Stomach smooth muscle (tissue), 2 donors: ENCODE measurements around the gene CCR1.

Source experiments
- H3K27ac ChIP-seq: one replicate; pipeline ENCODE4 v1.7.0; 2013; ENCODE audit warnings: mild to moderate bottlenecking, low read length, inconsistent platforms
- H3K27me3 ChIP-seq, 2 donors: one replicate each; pipeline ENCODE4 v1.7.0; 2013; ENCODE audit warnings: low read length in 2 of 2; ENCODE audit not compliant: insufficient read depth in 2 of 2, control insufficient read depth in 1 of 2
- H3K36me3 ChIP-seq, 2 donors: one replicate each; pipeline ENCODE4 v1.7.0; 2013; ENCODE audit warnings: low read length in 2 of 2; ENCODE audit not compliant: control insufficient read depth in 2 of 2, insufficient read depth in 2 of 2
- H3K4me1 ChIP-seq: one replicate; pipeline ENCODE4 v1.7.0; 2013; ENCODE audit warnings: low read length; ENCODE audit not compliant: control insufficient read depth, insufficient read depth
- H3K4me3 ChIP-seq, 2 donors: one replicate each; pipeline ENCODE4 v1.7.0; 2013; ENCODE audit warnings: low read length in 2 of 2
- H3K9ac ChIP-seq, 2 donors: one replicate each; pipeline ENCODE4 v1.7.0; 2013; ENCODE audit warnings: low read length in 2 of 2, mild to moderate bottlenecking in 1 of 2
- H3K9me3 ChIP-seq, 2 donors: one replicate each; pipeline ENCODE4 v1.7.0; 2013; ENCODE audit warnings: low read length in 2 of 2; ENCODE audit not compliant: control insufficient read depth in 2 of 2
- donor health status: healthy.
- donor health status: Pancreatic carcinoma.

CCR1 gene

GRCh38 chr3:46231323-46231722 is 23.2 kb upstream of the CCR1 start:
- no peak overlapping the region for H3K27ac ChIP-seq
- H3K4me3 ChIP-seq = no peak overlapping the region
- H3K4me1 ChIP-seq = no peaks in the 10 kb centered on the region
- H3K27me3 ChIP-seq = peaks cover 0 to 2% of the 10 kb centered on the region in 2 donors
- H3K36me3 ChIP-seq = no peaks in the 10 kb centered on the region
- no peaks in the 10 kb centered on the region for H3K9me3 ChIP-seq
- H3K9ac ChIP-seq = no peak overlapping the region

- Histone ChIP-seq H3K9me3 (no peaks in the 10 kb centered on the region), H3K36me3 (no peaks in the 10 kb centered on the region), H3K9ac (no peak overlapping the region), H3K4me1 (no peaks in the 10 kb centered on the region), H3K4me3 (no peak overlapping the region), H3K27me3 (no peaks in the 10 kb centered on the region), H3K27ac (no peak overlapping the region)
Observed at GRCh38 chr3:46228260-46229242, 20.4 kb upstream of the CCR1 start.

DNA sequence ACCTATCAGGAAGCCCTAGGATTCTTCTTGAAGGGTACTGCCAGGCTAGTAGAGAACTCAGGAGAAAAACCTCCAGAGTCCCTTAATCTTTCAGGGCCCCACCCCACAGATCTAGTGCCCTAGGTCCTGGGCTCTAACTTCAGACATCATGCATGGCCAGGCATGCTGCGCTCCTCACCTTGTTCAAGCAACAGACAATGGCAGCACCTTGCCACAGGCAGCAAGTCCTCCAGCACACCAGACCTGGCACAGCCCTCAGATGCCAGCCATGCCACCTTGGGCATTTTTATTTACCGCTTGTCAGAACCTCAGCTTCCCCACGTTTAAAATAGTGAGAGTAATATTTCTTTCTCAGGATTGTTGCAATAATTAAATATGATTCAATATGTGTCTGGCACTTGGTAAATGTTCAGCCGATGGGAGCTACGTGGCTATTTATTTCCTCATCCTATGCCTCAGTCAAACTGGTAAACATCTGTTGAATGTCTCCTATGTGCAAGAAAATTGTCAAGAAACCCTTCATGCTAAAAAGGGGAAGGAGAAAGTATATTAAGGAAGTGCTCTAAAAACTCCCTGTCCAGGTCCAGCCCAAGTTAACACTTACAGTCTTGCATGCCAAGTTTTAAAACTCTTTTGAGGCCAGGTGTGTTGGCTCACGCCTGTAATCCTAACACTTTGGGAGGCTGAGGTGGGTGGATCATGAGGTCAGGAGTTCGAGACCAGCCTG is 14.5 kb upstream of the CCR1 start:
- Histone ChIP-seq H3K36me3 (no peaks in the 10 kb centered on the region), H3K27ac (no peak overlapping the region), H3K4me3 (no peak overlapping the region)

GRCh38 chr3:46221938-46222337 is 13.8 kb upstream of the CCR1 start:
- H3K36me3 ChIP-seq = no peaks in the 10 kb centered on the region
- H3K27me3 ChIP-seq = no peaks in the 10 kb centered on the region
- no peaks in the 10 kb centered on the region for H3K9me3 ChIP-seq
- H3K4me1 ChIP-seq = no peaks in the 10 kb centered on the region
- no peak overlapping the region for H3K4me3 ChIP-seq
- H3K27ac ChIP-seq = no peak overlapping the region
- no peak overlapping the region for H3K9ac ChIP-seq

More for the DNA sequence above, 14.5 kb upstream of the CCR1 start:
- H3K4me1 ChIP-seq = no peaks in the 10 kb centered on the region
- no peaks in the 10 kb centered on the region for H3K27me3 ChIP-seq
- no peaks in the 10 kb centered on the region for H3K9me3 ChIP-seq
- H3K9ac ChIP-seq = no peak overlapping the region

GRCh38 chr3:46221391-46221790 is 13.3 kb upstream of the CCR1 start:
- H3K4me3 ChIP-seq = no peak overlapping the region
- H3K36me3 ChIP-seq = no peaks in the 10 kb centered on the region
- H3K9ac ChIP-seq = no peak overlapping the region
- no peaks in the 10 kb centered on the region for H3K4me1 ChIP-seq
- no peak overlapping the region for H3K27ac ChIP-seq
- no peaks in the 10 kb centered on the region for H3K9me3 ChIP-seq
- no peaks in the 10 kb centered on the region for H3K27me3 ChIP-seq

GRCh38 chr3:46218196-46218709 is 10.1 kb upstream of the CCR1 start:
- Histone ChIP-seq H3K9me3 (no peaks in the 10 kb centered on the region), H3K4me1 (no peaks in the 10 kb centered on the region), H3K36me3 (no peaks in the 10 kb centered on the region)

GRCh38 chr3:46215810-46216414 is 7.8 kb upstream of the CCR1 start:
- Histone ChIP-seq H3K4me3 (no peak overlapping the region), H3K4me1 (peaks cover 2% of the 10 kb centered on the region), H3K9ac (no peak overlapping the region), H3K36me3 (no peaks in the 10 kb centered on the region), H3K27me3 (peaks cover 0 to 7% of the 10 kb centered on the region in 2 donors), H3K27ac (no peak overlapping the region), H3K9me3 (no peaks in the 10 kb centered on the region)

More at GRCh38 chr3:46218196-46218709, 10.1 kb upstream of the CCR1 start:
- Histone ChIP-seq H3K27ac (no peak overlapping the region), H3K27me3 (peaks cover 0 to 7% of the 10 kb centered on the region in 2 donors), H3K9ac (no peak overlapping the region), H3K4me3 (no peak overlapping the region)

- no peak overlapping the region for H3K27ac ChIP-seq
- H3K4me1 ChIP-seq = peaks cover 2% of the 10 kb centered on the region
Observed at GRCh38 chr3:46214751-46215352, 6.7 kb upstream of the CCR1 start.

DNA sequence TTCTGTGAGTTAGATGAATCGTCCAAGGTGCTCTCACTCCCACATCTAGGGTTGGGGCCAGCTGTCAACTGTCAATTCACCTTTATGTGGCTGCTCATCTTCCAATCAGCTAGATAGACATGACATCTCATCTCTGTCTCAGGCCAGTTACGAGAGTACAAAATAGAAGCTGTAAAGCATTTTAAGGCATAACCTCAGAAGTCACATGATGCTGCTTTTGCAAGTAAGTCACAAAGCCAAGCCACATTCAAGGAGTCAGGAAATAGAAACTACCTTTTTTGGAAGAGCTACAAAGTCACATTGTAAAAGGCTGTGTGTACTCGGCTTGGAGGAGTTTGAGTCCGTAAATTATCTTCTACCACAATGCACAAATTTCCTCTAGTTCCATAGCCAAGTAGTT is 5.1 kb upstream of the CCR1 start:
- no peak overlapping the region for H3K4me3 ChIP-seq

More at GRCh38 chr3:46214751-46215352, 6.7 kb upstream of the CCR1 start:
- Histone ChIP-seq H3K4me3 (no peak overlapping the region), H3K9me3 (no peaks in the 10 kb centered on the region), H3K9ac (no peak overlapping the region), H3K36me3 (no peaks in the 10 kb centered on the region), H3K27me3 (peaks cover 0 to 7% of the 10 kb centered on the region in 2 donors)

GRCh38 chr3:46212101-46212500 is 4.0 kb upstream of the CCR1 start:
- H3K9me3 ChIP-seq = no peaks in the 10 kb centered on the region
- H3K4me1 ChIP-seq = peaks cover 2% of the 10 kb centered on the region
- H3K36me3 ChIP-seq = no peaks in the 10 kb centered on the region
- H3K27me3 ChIP-seq = peaks cover 0 to 7% of the 10 kb centered on the region in 2 donors
- H3K9ac ChIP-seq = no peak overlapping the region
- no peak overlapping the region for H3K27ac ChIP-seq
- no peak overlapping the region for H3K4me3 ChIP-seq

More for the DNA sequence above, 5.1 kb upstream of the CCR1 start:
- Histone ChIP-seq H3K27ac (no peak overlapping the region), H3K9me3 (no peaks in the 10 kb centered on the region), H3K36me3 (no peaks in the 10 kb centered on the region), H3K4me1 (peaks cover 2% of the 10 kb centered on the region), H3K27me3 (peaks cover 0 to 7% of the 10 kb centered on the region in 2 donors), H3K9ac (no peak overlapping the region)
